SK-N-SH treated with all-trans-retinoic acid at 6 μM for 48 hours (cell line): ENCODE results near the gene TMEM11.

Experiments used
- ATAC-seq: fragments of 200-7000 bp; cut with Tn5 transposase; 3 replicates; pipeline ENCODE4 v1.9.1; 2020; ENCODE audit warnings: mild to moderate bottlenecking, moderate library complexity
- BACH2 ChIP-seq: fragments of 250-450 bp; sonication (Bioruptor Pico); IDR thresholded peaks from 2 replicates; pipeline ENCODE4 v1.9.0; 2021; ENCODE audit warnings: mild to moderate bottlenecking, borderline replicate concordance
- CREB5 ChIP-seq: fragments of 250-450 bp; sonication (Bioruptor Pico); IDR thresholded peaks from 2 replicates; pipeline ENCODE4 v1.5.1; 2020; ENCODE audit warnings: low read depth, mild to moderate bottlenecking, moderate library complexity
- CSDC2 ChIP-seq: fragments of 250-450 bp; sonication (Bioruptor Pico); IDR thresholded peaks from 2 replicates; pipeline ENCODE4 v1.5.0; 2020; ENCODE audit warnings: mild to moderate bottlenecking, moderate library complexity
- CSRNP3 ChIP-seq: fragments of 250-450 bp; sonication (Bioruptor Pico); IDR thresholded peaks from 2 replicates; pipeline ENCODE4 v1.5.1; 2021; ENCODE audit warnings: mild to moderate bottlenecking, moderate library complexity
- ESRRG ChIP-seq: fragments of 250-450 bp; sonication (Bioruptor Pico); IDR thresholded peaks from 2 replicates; pipeline ENCODE4 v1.6.1; 2021; ENCODE audit warnings: mild to moderate bottlenecking
- PATZ1 ChIP-seq: fragments of 250-450 bp; sonication (Bioruptor Pico); IDR thresholded peaks from 2 replicates; pipeline ENCODE4 v1.8.0; 2020; ENCODE audit warnings: mild to moderate bottlenecking, moderate library complexity, borderline replicate concordance
- POU6F1 ChIP-seq: fragments of 250-450 bp; sonication (Bioruptor Pico); IDR thresholded peaks from 2 replicates; pipeline ENCODE4 v1.8.0; 2021; ENCODE audit warnings: low read depth, mild to moderate bottlenecking, moderate library complexity, borderline replicate concordance
- PPARA ChIP-seq: fragments of 250-450 bp; sonication (Bioruptor Pico); IDR thresholded peaks from 2 replicates; pipeline ENCODE4 v1.5.0; 2020; ENCODE audit warnings: mild to moderate bottlenecking, borderline replicate concordance
- RARB ChIP-seq: fragments of 250-450 bp; sonication (Bioruptor Pico); IDR thresholded peaks from 2 replicates; pipeline ENCODE4 v1.8.0; 2021; ENCODE audit warnings: mild to moderate bottlenecking, moderate library complexity
- SNAI2 ChIP-seq: fragments of 250-450 bp; sonication (Bioruptor Pico); IDR thresholded peaks from 2 replicates; pipeline ENCODE4 v1.5.0; 2020; ENCODE audit warnings: mild to moderate bottlenecking, moderate library complexity
- TCF4 ChIP-seq: fragments of 250-450 bp; sonication (Bioruptor Pico); IDR thresholded peaks from 2 replicates; pipeline ENCODE4 v1.8.0; 2021; ENCODE audit warnings: mild to moderate bottlenecking, moderate library complexity, borderline replicate concordance
- TOX ChIP-seq: fragments of 250-450 bp; sonication (Bioruptor Pico); IDR thresholded peaks from 2 replicates; pipeline ENCODE4 v1.8.0; 2021; ENCODE audit warnings: mild to moderate bottlenecking, moderate library complexity, borderline replicate concordance
- TSHZ2 ChIP-seq: fragments of 250-450 bp; sonication (Bioruptor Pico); IDR thresholded peaks from 2 replicates; pipeline ENCODE4 v1.5.0; 2020; ENCODE audit warnings: mild to moderate bottlenecking, moderate library complexity
- ZC3H10 ChIP-seq: fragments of 250-450 bp; sonication (Bioruptor Pico); IDR thresholded peaks from 2 replicates; pipeline ENCODE4 v1.5.1; 2021; ENCODE audit warnings: mild to moderate bottlenecking, moderate library complexity
- ZFP3 ChIP-seq: fragments of 250-450 bp; sonication (Bioruptor Pico); IDR thresholded peaks from 2 replicates; pipeline ENCODE4 v1.5.0; 2020; ENCODE audit warnings: mild to moderate bottlenecking, moderate library complexity
- ZFP30 ChIP-seq: fragments of 450-650 bp; formaldehyde crosslinking; IDR thresholded peaks from 2 replicates; pipeline ENCODE4 v1.5.0; 2022; ENCODE audit warnings: mild to moderate bottlenecking, moderate library complexity
- ZNF565 ChIP-seq: fragments of 450-650 bp; formaldehyde crosslinking; conservative IDR thresholded peaks from 2 replicates; pipeline ENCODE4 v1.5.0; 2020; ENCODE audit warnings: low read depth, mild to moderate bottlenecking, moderate library complexity
- ZNF70 ChIP-seq: fragments of 450-650 bp; formaldehyde crosslinking; IDR thresholded peaks from 2 replicates; pipeline ENCODE4 v1.5.0; 2020; ENCODE audit warnings: mild to moderate bottlenecking, moderate library complexity
- ZNF8 ChIP-seq: fragments of 450-650 bp; formaldehyde crosslinking; IDR thresholded peaks from 2 replicates; pipeline ENCODE4 v1.5.0; 2020; ENCODE audit warnings: mild to moderate bottlenecking, moderate library complexity

TMEM11 gene

GRCh38 chr17:21263376-21263775 lies 49.4 kb upstream of the TMEM11 start (continued):
- TF ChIP-seq POU6F1 (CRISPR knock-in tag) (no peak), ZC3H10 (CRISPR knock-in tag) (no peak), ZFP3 (CRISPR knock-in tag) (no peak), PPARA (CRISPR knock-in tag) (no peak), ZNF8 (CRISPR knock-in tag) (no peak)

- no peak for ATAC-seq
- TF ChIP-seq ZNF70 (CRISPR knock-in tag) (no peak), CSDC2 (CRISPR knock-in tag) (no peak), POU6F1 (CRISPR knock-in tag) (no peak), CREB5 (no peak), PPARA (CRISPR knock-in tag) (no peak), ZFP3 (CRISPR knock-in tag) (no peak), SNAI2 (CRISPR knock-in tag) (no peak), BACH2 (CRISPR knock-in tag) (no peak), ZC3H10 (CRISPR knock-in tag) (no peak), RARB (CRISPR knock-in tag) (no peak), TOX (CRISPR knock-in tag) (no peak), PATZ1 (CRISPR knock-in tag) (no peak), ZNF565 (CRISPR knock-in tag) (no peak), CSRNP3 (CRISPR knock-in tag) (no peak), TCF4 (CRISPR knock-in tag) (no peak), ZFP30 (CRISPR knock-in tag) (no peak), ESRRG (no peak), ZNF8 (CRISPR knock-in tag) (no peak), TSHZ2 (CRISPR knock-in tag) (no peak)
These were observed 48.5 kb upstream of the TMEM11 start for GRCh38 chr17:21262259-21262993.
